ENCODE measurements around the gene EGFLAM.

DNA sequence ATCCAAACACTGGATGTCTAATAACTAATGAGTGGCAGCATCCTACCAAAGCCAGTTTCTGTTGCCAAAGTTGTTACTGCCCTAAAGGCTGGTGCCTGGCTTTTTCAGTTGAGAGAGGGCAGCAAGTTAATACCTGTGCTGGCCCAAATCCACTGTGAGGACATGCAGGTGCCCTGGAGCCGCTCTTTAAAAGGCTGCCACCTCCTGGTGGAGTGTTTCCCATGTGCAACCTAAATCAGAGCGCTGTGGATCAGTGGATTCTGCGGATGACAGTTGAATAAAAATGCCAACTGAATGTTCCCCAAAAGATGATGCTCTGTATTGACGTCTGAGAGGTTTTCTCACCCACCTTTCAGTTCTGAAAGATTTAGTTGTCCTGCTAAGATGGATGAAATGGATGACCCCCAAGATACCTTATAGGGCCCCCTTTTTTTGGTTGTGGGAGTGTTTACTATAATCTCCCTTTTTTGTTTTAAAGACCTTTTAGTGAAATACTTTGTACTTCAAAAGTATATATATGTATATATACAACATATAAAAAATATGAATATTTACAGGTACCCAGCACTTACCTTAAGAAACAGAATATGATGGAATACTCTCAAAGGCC, 146.4 kb downstream of the EGFLAM start:
- TF ChIP-seq EZH2 (IDR thresholded peaks at IDR 0.05; ENCODE audit: borderline replicate concordance, low read length) = no peak
- TF ChIP-seq CTCF (IDR thresholded peaks at IDR 0.05; ENCODE audit: low read length) = peak; percentile 43; the same call in 1 of the 2 replicates

Data from OCI-LY1 (cell line).